Epithelial cell of esophagus (primary cell): ENCODE results near the gene XPO5.

Experiments used
- DNase-seq: peaks from one replicate; pipeline ENCODE4 v3.0.0; 2010; ENCODE audit warnings: low read depth
- H3K4me3 ChIP-seq: 2 replicates; pipeline ENCODE4 v1.5.1; 2011; ENCODE audit warnings: mild to moderate bottlenecking, low read length, control low read depth
- TF ChIP-seq, protein P1 (sequence below): IDR thresholded peaks from 2 replicates; pipeline ENCODE4 v1.5.1; 2011; ENCODE audit warnings: low read depth, mild to moderate bottlenecking, low read length, control low read depth, inconsistent platforms; ENCODE audit not compliant: insufficient read depth; ENCODE audit errors: missing control alignments

The XPO5 gene

DNA sequence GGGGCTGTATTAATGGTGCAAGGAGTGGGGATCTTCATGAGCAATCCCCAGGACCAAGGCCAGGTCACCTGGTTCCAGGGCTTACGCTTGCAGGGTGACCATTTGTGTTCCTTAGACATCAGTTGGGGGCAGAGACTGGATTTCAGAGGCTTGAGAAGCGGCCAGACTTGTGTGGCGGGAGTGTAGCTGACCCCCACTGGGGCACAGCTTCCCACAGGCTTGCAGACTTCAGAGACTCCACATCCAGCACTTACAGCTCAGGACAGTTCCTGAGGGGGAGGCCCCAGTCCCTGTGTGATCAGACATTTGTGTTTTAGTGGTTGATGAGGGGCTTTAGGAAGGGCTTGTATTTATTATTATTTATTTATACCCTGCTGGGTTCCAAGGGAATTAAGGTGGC, 83.2 kb downstream of the XPO5 start:
- TF ChIP-seq, protein P1, sequence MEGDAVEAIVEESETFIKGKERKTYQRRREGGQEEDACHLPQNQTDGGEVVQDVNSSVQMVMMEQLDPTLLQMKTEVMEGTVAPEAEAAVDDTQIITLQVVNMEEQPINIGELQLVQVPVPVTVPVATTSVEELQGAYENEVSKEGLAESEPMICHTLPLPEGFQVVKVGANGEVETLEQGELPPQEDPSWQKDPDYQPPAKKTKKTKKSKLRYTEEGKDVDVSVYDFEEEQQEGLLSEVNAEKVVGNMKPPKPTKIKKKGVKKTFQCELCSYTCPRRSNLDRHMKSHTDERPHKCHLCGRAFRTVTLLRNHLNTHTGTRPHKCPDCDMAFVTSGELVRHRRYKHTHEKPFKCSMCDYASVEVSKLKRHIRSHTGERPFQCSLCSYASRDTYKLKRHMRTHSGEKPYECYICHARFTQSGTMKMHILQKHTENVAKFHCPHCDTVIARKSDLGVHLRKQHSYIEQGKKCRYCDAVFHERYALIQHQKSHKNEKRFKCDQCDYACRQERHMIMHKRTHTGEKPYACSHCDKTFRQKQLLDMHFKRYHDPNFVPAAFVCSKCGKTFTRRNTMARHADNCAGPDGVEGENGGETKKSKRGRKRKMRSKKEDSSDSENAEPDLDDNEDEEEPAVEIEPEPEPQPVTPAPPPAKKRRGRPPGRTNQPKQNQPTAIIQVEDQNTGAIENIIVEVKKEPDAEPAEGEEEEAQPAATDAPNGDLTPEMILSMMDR = no peak
- no peak overlapping the region for H3K4me3 ChIP-seq
- DNase-seq = no peak

DNA sequence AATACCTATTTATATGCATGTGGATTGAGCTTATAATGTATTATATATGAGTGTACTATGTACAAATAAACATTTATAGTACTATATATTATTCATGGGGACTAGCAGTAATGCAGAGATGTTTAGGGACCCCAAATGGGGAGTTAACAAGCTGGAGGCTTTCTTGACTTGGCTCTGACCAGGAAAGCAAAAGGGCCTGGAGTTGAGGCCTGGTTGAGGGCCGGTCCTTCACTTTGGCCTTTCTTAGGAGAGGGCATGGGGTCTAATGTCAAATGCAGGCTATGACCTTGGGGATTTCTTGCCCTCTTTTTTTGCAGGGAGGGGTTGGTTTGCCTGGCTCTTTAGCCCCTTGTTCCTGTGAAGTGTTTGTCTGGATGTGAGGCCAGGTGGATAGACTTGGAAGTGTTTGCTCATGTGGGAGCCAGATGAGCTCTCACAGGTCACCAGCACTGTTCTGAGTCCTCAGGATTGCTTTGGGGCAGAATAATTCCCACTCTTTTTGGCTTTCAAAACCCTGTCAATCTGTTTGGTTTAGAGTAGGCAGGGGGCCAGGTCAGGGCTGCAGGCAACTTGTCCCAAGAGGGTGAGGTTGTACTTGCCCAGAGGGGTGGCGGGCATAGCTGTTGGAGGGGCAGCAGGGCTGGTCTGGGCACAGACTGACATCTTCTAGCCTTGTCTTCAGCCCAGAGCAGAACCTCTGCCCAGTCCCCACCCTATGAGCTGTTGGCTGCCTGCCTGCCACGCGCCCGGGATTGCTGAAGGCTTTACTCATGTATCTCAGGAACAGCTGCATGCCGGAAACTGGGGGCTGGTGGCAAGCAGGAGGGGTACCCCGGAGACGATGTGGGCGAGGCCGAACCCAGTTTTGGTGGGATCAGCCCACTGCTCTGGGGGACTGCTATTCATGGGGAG, 83.8 kb downstream of the XPO5 start:
- TF ChIP-seq, protein P1 = no peak
- peak; percentile 79 for DNase-seq
- H3K4me3 ChIP-seq = no peak overlapping the region

DNA sequence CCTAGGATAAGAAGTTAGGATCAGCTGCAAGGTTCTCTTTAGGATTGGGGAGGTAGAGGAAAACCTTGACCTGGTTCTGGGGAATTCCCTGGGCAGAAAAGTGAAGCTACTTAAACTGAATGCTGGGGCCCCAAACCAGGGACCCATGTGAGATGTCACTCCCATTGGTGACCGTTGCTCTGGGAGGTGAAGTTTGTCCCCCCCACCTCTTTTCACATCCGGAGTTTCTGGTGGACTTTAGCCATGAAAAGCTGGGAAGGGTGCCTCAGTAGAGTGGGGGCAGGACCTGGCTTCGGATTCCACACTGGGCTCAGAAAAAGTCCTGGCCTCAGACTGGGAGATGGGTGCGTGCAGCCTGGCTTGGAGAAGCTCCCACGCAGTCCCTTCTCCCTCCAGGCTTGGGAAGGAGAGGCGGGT, 85.3 kb downstream of the XPO5 start:
- TF ChIP-seq, protein P1 = no peak

DNA sequence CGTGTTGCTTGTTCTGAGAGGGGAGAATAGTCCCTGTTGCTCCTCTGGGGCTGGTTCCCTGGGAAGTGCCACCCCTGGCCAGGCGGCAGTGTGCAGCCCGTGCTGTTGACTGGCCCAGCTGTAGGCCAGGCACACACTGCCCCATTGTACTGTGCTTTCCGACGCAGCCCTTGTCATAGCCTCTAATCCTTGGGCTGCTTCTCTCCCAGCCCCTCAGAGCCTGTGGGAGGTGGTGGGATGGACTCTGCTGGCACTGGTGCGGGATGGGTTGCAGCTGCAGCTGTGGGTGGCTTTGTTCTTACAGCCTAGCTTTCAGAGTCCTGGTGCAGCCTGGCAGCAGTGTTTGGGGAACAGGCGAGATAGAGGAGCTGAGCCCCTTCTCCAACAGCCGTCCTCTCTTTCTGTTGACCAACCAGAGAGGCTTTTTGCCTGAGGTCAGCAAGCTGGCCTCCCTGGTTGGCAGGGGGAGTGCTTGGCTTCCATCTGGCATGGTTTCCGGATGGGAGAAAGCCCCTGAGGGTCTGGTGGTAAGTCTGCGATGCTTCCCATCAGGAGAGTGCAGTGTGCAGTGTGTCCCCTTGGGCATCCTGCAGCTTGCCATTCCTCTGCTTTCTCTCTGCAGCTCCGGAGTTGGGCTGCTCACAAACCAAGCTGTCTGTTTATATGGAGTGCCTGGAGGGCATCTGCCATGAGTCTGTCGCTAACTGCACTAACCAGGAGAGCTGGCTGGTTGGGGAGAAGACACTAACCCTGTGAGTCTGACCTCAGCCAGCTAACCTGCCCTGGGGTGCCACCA, 86.4 kb downstream of the XPO5 start:
- DNase-seq = no peak
- H3K4me3 ChIP-seq = no peak overlapping the region
- TF ChIP-seq, protein P1 = no peak

More for the DNA sequence above, 85.3 kb downstream of the XPO5 start:
- DNase-seq = no peak
- H3K4me3 ChIP-seq = no peak overlapping the region

DNA sequence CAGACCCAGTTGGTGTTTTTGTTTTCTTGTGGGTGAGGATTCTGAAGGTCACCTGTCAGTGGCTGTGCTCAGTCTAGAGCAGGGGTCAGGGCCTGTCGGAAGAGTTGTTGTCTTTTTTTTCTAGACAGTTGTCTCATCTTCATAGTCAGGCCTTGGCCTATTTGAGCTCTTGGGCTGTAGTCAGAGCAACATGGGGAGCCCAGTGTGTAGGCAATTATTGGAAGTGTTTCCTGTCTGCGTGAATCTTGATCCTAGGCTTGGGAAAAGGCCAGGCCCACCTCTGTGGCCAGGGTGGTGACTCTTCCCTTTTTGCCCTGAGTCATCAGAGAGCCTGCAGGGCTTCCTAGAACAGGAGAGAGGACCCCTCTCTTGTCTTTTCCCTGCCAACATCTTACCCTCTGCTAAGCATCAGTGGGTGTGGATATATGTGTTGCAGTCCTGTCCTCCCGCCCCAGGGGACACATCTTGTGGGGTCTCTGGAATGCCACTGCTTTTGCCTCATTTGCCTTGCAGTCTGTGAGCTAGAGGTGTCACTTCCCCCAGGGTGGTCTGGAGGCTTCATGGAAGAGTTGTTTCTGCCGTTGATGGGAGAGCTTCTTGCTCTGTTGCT, 87.1 kb downstream of the XPO5 start:
- TF ChIP-seq, protein P1 = no peak
- no peak overlapping the region for H3K4me3 ChIP-seq
- no peak for DNase-seq

DNA sequence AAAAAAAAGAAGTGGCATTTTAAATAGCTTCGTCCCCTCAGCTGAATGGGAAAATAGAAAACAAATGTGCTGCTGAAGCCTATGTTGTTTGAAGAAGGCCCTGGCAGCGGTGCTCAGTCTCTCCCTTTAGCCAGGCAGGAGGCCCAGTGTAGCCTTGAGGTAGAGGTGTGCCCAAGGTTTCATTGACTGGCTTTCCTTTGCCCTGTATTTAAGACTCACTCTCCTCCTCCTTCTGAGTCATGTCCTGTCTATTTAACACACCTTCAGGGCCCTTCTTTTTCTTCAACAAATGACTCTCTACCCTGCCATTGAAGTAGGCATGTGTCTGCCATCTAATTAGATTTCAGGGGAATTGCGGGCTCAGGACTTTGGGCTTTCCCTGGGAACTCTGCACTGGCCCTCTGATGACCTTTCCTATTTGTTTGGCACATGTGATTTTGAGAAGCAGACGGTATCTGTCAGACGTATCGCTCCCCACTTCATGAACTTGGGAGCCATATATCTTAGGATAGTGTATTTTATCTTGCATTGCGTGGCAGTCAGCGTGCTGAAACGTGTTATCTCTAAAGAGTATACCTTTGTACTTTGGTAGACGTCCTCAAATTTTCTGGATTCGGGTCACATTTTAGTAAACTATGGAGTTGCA, 94.1 kb downstream of the XPO5 start:
- peak; percentile 94 for DNase-seq
- H3K4me3 ChIP-seq = no peak overlapping the region
- TF ChIP-seq, protein P1 = no peak
